WTC11 (cell line): Measurements from ENCODE around the gene NDUFA11. TPM values are rescaled to one million over a fixed set of nuclear protein-coding genes. Genes with fewer than 3 reads are reported as not detected.

ENCODE experiments used
- AFF4 ChIP-seq: sonication (generic); formaldehyde crosslinking; IDR thresholded peaks from 2 replicates; pipeline ENCODE4 v1.8.1; 2023; ENCODE audit warnings: mild to moderate bottlenecking, missing genetic modification reagents, borderline replicate concordance
- ATF3 ChIP-seq: sonication (generic); formaldehyde crosslinking; conservative IDR thresholded peaks from 2 replicates; pipeline ENCODE4 v1.8.1; 2022; ENCODE audit warnings: mild to moderate bottlenecking, missing genetic modification reagents
- ATF6 ChIP-seq: sonication (generic); formaldehyde crosslinking; IDR thresholded peaks from 2 replicates; pipeline ENCODE4 v1.8.1; 2023; ENCODE audit warnings: mild to moderate bottlenecking, missing genetic modification reagents
- CBFB ChIP-seq: sonication (generic); formaldehyde crosslinking; IDR thresholded peaks from 2 replicates; pipeline ENCODE4 v1.8.1; 2022; ENCODE audit warnings: mild to moderate bottlenecking, low read depth, missing genetic modification reagents
- KAT7 ChIP-seq: sonication (generic); formaldehyde crosslinking; IDR thresholded peaks from 2 replicates; pipeline ENCODE4 v1.8.1; 2023; ENCODE audit warnings: missing genetic modification reagents, mild to moderate bottlenecking, borderline replicate concordance
- MXD4 ChIP-seq: fragments of 250-450 bp; sonication (Bioruptor Pico); IDR thresholded peaks from 2 replicates; pipeline ENCODE4 v1.8.0; 2021; ENCODE audit warnings: mild to moderate bottlenecking, moderate library complexity, borderline replicate concordance
- RELA ChIP-seq: sonication (generic); formaldehyde crosslinking; IDR thresholded peaks from 2 replicates; pipeline ENCODE4 v1.8.1; 2022; ENCODE audit warnings: missing genetic modification reagents, mild to moderate bottlenecking, borderline replicate concordance
- ZNF138 ChIP-seq: sonication (generic); formaldehyde crosslinking; conservative IDR thresholded peaks from 2 replicates; pipeline ENCODE4 v1.8.1; 2022; ENCODE audit warnings: mild to moderate bottlenecking, moderate library complexity, missing genetic modification reagents
- ZNF416 ChIP-seq: fragments of 250-450 bp; sonication (Bioruptor Pico); IDR thresholded peaks from 2 replicates; pipeline ENCODE4 v1.9.0; 2021; ENCODE audit warnings: mild to moderate bottlenecking, inconsistent platforms
- ZNF425 ChIP-seq: fragments of 250-450 bp; sonication (Bioruptor Pico); conservative IDR thresholded peaks from 2 replicates; pipeline ENCODE4 v1.9.0; 2021; ENCODE audit warnings: mild to moderate bottlenecking
- ZNF512 ChIP-seq: sonication (generic); formaldehyde crosslinking; IDR thresholded peaks from 2 replicates; pipeline ENCODE4 v1.8.1; 2022; ENCODE audit warnings: missing genetic modification reagents, borderline replicate concordance
- total RNA-seq: library from RNA; stranded (reverse); gene quantifications from 3 replicates; pipeline ENCODE4 v1.2.3, GENCODE V29; 2021
- TF ChIP-seq, protein P1 (sequence below): fragments of 250-450 bp; sonication (Bioruptor Pico); IDR thresholded peaks from 2 replicates; pipeline ENCODE4 v1.8.0; 2021; ENCODE audit warnings: mild to moderate bottlenecking

NDUFA11 gene
- total RNA-seq, 1 experiment from 2014 or later, result 261 TPM

DNA sequence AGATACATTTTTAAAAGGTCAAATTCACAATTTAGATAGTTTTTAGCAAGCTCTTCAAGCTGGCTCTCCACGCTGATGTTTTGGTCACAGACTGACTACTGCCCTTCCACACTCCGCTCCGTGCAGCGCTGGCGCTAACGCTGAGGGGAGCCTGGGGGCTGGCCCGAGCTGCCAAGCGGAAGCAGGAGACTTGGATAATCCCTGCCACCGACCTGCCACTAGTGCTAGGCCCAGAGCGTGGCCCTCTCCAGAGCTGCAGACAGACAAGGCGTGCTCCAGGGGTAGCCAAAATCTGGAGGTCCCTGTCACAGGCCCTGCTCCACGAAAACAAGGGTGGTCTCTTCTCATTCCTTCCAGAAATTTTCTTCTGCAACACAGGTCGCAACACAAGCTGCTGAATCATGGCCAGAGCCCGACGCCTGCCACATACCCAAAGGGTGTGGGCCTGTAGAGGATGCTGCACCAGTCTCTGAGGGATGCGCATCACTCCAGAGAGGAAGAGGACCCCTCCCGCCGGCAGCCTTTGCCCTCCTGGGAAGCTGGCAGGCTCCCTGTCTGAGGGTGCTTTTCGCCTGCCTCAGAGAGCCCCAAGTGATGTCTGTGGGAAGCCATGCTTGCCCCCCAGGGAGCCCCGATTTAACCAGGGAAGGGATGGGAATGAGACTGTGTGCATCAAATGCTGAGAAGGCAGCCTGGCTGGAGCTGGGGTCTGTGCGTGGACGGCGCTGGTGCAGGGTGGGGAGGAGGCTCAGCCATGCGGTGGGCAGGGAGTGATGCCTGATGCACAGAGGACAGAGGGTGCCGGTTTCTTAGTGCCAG is 32.1 kb upstream of the NDUFA11 start (continued):
- TF ChIP-seq ZNF425 (CRISPR knock-in tag) (no peak), KAT7 (CRISPR knock-in tag) (no peak), AFF4 (CRISPR knock-in tag) (no peak), ZNF512 (no peak), ATF6 (CRISPR knock-in tag) (no peak), CBFB (CRISPR knock-in tag) (no peak), ZNF138 (CRISPR knock-in tag) (no peak), RELA (CRISPR knock-in tag) (no peak), MXD4 (CRISPR knock-in tag) (no peak), ZNF416 (CRISPR knock-in tag) (no peak), ATF3 (CRISPR knock-in tag) (no peak)
- TF ChIP-seq, protein P1, sequence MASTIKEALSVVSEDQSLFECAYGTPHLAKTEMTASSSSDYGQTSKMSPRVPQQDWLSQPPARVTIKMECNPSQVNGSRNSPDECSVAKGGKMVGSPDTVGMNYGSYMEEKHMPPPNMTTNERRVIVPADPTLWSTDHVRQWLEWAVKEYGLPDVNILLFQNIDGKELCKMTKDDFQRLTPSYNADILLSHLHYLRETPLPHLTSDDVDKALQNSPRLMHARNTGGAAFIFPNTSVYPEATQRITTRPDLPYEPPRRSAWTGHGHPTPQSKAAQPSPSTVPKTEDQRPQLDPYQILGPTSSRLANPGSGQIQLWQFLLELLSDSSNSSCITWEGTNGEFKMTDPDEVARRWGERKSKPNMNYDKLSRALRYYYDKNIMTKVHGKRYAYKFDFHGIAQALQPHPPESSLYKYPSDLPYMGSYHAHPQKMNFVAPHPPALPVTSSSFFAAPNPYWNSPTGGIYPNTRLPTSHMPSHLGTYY, result no peak
